K562 (cell line): ENCODE data around the gene SERPINE1. TPM values are rescaled to one million over a fixed set of nuclear protein-coding genes. Genes with fewer than 3 reads are reported as not detected.

ENCODE experiments used
- ARID3B ChIP-seq: fragments of 250-450 bp; sonication (Bioruptor Pico); IDR thresholded peaks from 2 replicates; pipeline ENCODE4 v1.4.0; 2020; ENCODE audit warnings: borderline replicate concordance
- CHCHD3 ChIP-seq: fragments of 250-450 bp; sonication (Bioruptor Pico); IDR thresholded peaks from 2 replicates; pipeline ENCODE4 v2.1.2; 2022; ENCODE audit warnings: mild to moderate bottlenecking
- HDAC1 ChIP-seq, 2 experiments: fragments of 450-650 bp; IDR thresholded peaks; 2 replicates each; pipeline ENCODE4 v1.6.1; 2016 to 2017; ENCODE audit warnings: inconsistent platforms in 1 of 2, mild to moderate bottlenecking in 1 of 2, moderate library complexity in 1 of 2
- MAFK ChIP-seq: IDR thresholded peaks from 2 replicates; pipeline ENCODE4 v1.6.1; 2011; ENCODE audit warnings: low read length, improper control_type of control experiment
- POU5F1 ChIP-seq: fragments of 150-350 bp; IDR thresholded peaks from 2 replicates; pipeline ENCODE4 v1.6.1; 2014; ENCODE audit warnings: borderline replicate concordance, low read length, low read depth, mild to moderate bottlenecking; ENCODE audit not compliant: partially characterized antibody
- THAP12 ChIP-seq: fragments of 250-450 bp; sonication (Bioruptor Pico); IDR thresholded peaks from 2 replicates; pipeline ENCODE4 v1.9.0; 2021; ENCODE audit warnings: mild to moderate bottlenecking, inconsistent platforms
- ZBTB17 ChIP-seq: fragments of 450-650 bp; formaldehyde crosslinking; IDR thresholded peaks from 2 replicates; pipeline ENCODE4 v1.4.0; 2020; ENCODE audit warnings: mild to moderate bottlenecking
- ZNF184 ChIP-seq: sonication (generic); formaldehyde crosslinking; IDR thresholded peaks from 2 replicates; pipeline ENCODE4 v1.5.0; 2020; ENCODE audit warnings: missing genetic modification reagents
- ZNF3 ChIP-seq: fragments of 250-450 bp; sonication (Bioruptor Pico); IDR thresholded peaks from 2 replicates; pipeline ENCODE4 v1.5.0; 2021; ENCODE audit warnings: mild to moderate bottlenecking, moderate library complexity
- polyA plus RNA-seq, 8 experiments: library from polyadenylated mRNA; depleted of rRNA in 4 of 8; stranded (reverse) in 5 of 8; unstranded in 3 of 8; fragments of >200 nt; fragmentation: Nextera tagmentation in 2 of 8; fragmentation: Illumina TruSeq in 1 of 8; extraction: Ambion mirVana in 2 of 8; extraction: Trizol in 1 of 8; gene quantifications; 2 replicates each; pipeline versions ENCODE4 v1.2.1 to v1.2.3, GENCODE V29; 2011 to 2014; ENCODE audit warnings: inconsistent platforms in 1 of 8, missing spikeins in 1 of 8
- total RNA-seq, 7 experiments: library from RNA; depleted of rRNA in 6 of 7; stranded (reverse); fragments of >200 nt in 6 of 7; fragmentation: Illumina TruSeq in 2 of 7; extraction: Trizol in 2 of 7; gene quantifications; 2 replicates each; pipeline versions ENCODE4 v1.2.1 to v1.2.3, GENCODE V29; 2011 to 2021; ENCODE audit warnings: low replicate concordance in 1 of 7
- TF ChIP-seq, protein P1 (sequence below), 2 experiments: fragments of 450-650 bp in 1 of 2; sonication (generic) in 1 of 2; formaldehyde crosslinking in 1 of 2; IDR thresholded peaks; 2 replicates each; pipeline versions ENCODE4 v1.7.1 to v1.9.0; 2016 to 2022; ENCODE audit warnings: inconsistent platforms in 1 of 2, mild to moderate bottlenecking in 1 of 2, missing genetic modification reagents in 1 of 2
- TF ChIP-seq, protein P2 (sequence below): sonication (generic); formaldehyde crosslinking; IDR thresholded peaks from 2 replicates; pipeline ENCODE4 v1.8.1; 2022; ENCODE audit warnings: missing genetic modification reagents

SERPINE1 gene
- total and polyA plus RNA-seq, 9 of the 15 experiments (the other 6 are each of a cell fraction or from before 2014, with no cell fraction given) = 0.22 to 4.8 (median 0.91) TPM

GRCh38 chr7:101169110-101169837, 42.4 kb downstream of the SERPINE1 start (continued):
- TF ChIP-seq, protein P1, sequence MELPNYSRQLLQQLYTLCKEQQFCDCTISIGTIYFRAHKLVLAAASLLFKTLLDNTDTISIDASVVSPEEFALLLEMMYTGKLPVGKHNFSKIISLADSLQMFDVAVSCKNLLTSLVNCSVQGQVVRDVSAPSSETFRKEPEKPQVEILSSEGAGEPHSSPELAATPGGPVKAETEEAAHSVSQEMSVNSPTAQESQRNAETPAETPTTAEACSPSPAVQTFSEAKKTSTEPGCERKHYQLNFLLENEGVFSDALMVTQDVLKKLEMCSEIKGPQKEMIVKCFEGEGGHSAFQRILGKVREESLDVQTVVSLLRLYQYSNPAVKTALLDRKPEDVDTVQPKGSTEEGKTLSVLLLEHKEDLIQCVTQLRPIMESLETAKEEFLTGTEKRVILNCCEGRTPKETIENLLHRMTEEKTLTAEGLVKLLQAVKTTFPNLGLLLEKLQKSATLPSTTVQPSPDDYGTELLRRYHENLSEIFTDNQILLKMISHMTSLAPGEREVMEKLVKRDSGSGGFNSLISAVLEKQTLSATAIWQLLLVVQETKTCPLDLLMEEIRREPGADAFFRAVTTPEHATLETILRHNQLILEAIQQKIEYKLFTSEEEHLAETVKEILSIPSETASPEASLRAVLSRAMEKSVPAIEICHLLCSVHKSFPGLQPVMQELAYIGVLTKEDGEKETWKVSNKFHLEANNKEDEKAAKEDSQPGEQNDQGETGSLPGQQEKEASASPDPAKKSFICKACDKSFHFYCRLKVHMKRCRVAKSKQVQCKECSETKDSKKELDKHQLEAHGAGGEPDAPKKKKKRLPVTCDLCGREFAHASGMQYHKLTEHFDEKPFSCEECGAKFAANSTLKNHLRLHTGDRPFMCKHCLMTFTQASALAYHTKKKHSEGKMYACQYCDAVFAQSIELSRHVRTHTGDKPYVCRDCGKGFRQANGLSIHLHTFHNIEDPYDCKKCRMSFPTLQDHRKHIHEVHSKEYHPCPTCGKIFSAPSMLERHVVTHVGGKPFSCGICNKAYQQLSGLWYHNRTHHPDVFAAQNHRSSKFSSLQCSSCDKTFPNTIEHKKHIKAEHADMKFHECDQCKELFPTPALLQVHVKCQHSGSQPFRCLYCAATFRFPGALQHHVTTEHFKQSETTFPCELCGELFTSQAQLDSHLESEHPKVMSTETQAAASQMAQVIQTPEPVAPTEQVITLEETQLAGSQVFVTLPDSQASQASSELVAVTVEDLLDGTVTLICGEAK (IDR thresholded peaks at IDR 0.05) = peak; percentile 32; the same call in 1 of the 2 replicates
- TF ChIP-seq, protein P1 (CRISPR knock-in tag; IDR thresholded peaks at IDR 0.05) = no peak
- no peak for TF ChIP-seq MAFK
- no peak for TF ChIP-seq ZNF184 (CRISPR knock-in tag)
- TF ChIP-seq, protein P2, sequence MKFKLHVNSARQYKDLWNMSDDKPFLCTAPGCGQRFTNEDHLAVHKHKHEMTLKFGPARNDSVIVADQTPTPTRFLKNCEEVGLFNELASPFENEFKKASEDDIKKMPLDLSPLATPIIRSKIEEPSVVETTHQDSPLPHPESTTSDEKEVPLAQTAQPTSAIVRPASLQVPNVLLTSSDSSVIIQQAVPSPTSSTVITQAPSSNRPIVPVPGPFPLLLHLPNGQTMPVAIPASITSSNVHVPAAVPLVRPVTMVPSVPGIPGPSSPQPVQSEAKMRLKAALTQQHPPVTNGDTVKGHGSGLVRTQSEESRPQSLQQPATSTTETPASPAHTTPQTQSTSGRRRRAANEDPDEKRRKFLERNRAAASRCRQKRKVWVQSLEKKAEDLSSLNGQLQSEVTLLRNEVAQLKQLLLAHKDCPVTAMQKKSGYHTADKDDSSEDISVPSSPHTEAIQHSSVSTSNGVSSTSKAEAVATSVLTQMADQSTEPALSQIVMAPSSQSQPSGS (CRISPR knock-in tag) = no peak
- TF ChIP-seq POU5F1 = no peak
- TF ChIP-seq ZNF3 = no peak
- TF ChIP-seq ARID3B (CRISPR knock-in tag) = no peak
- TF ChIP-seq THAP12 (CRISPR knock-in tag) = no peak
- no peak for TF ChIP-seq ZBTB17 (CRISPR knock-in tag)
- TF ChIP-seq CHCHD3 (CRISPR knock-in tag) = no peak
- peak in 1 of 2 experiments; percentile 73; a peak in 2 of 4 replicates for TF ChIP-seq HDAC1 (IDR thresholded peaks at IDR 0.05)
